ENCODE results near the gene AIFM3. TPM values are rescaled to one million over a fixed set of nuclear protein-coding genes. Genes with fewer than 3 reads are reported as not detected.
"Not testable (repeated sequence)": the region's sequence is repeated elsewhere in the genome, so short reads cannot be mapped to it uniquely, and the experiment has no call there.

Gene AIFM3
- not detected for total RNA-seq

GRCh38 chr22:20966883-20967696 is at the start of gene AIFM3:
TSS of gene AIFM3 (plus strand) at chr22:20967255. CDS start at chr22:20967945, 690 bp downstream.
- DNase-seq, result no peak

- DNase-seq, result no peak
These were observed 48.3 kb upstream of the AIFM3 start for GRCh38 chr22:20918663-20919218.

GRCh38 chr22:20919718-20920117 is 47.3 kb upstream of the AIFM3 start:
- DNase-seq, result no peak

GRCh38 chr22:20920881-20921203 is 46.2 kb upstream of the AIFM3 start:
- no peak for DNase-seq

- no peak for DNase-seq
These were observed 44.8 kb upstream of the AIFM3 start for GRCh38 chr22:20922141-20922751.

GRCh38 chr22:20926243-20926642 is 40.8 kb upstream of the AIFM3 start:
- no peak for DNase-seq

GRCh38 chr22:20927940-20928572 is 39.0 kb upstream of the AIFM3 start:
- no peak for DNase-seq

GRCh38 chr22:20928573-20928967 is 38.5 kb upstream of the AIFM3 start:
- no peak for DNase-seq

GRCh38 chr22:20930004-20930403 is 37.1 kb upstream of the AIFM3 start:
- DNase-seq, result no peak

GRCh38 chr22:20930435-20930834 is 36.6 kb upstream of the AIFM3 start:
- not testable (repeated sequence) for DNase-seq

GRCh38 chr22:20931126-20931654 is 35.9 kb upstream of the AIFM3 start:
- no peak for DNase-seq

GRCh38 chr22:20933910-20934309 is 33.1 kb upstream of the AIFM3 start:
- no peak for DNase-seq

GRCh38 chr22:20935049-20935448 is 32.0 kb upstream of the AIFM3 start:
- DNase-seq, result not testable (repeated sequence)

GRCh38 chr22:20935780-20936539 is 31.1 kb upstream of the AIFM3 start:
- DNase-seq, result not testable (repeated sequence)

GRCh38 chr22:20937031-20937793 is 29.8 kb upstream of the AIFM3 start:
- DNase-seq, result no peak

GRCh38 chr22:20937794-20938671 is 29.0 kb upstream of the AIFM3 start:
- no peak for DNase-seq

- DNase-seq, result not testable (repeated sequence)
These were observed 27.4 kb upstream of the AIFM3 start for GRCh38 chr22:20939457-20940185.

- DNase-seq, result no peak
These were observed 26.8 kb upstream of the AIFM3 start for GRCh38 chr22:20940186-20940651.

- DNase-seq, result no peak
These were observed 26.1 kb upstream of the AIFM3 start for GRCh38 chr22:20940904-20941385.

Data from effector CD4-positive, alpha-beta T cell (primary cell).